GM12875 (cell line): ENCODE results near the gene CDH12.

Experiments
- H3K4me3 ChIP-seq: one replicate; pipeline ENCODE4 v1.5.1; 2011; ENCODE audit warnings: low read depth, low read length, control low read depth
- CTCF ChIP-seq: IDR thresholded peaks from 2 replicates; pipeline ENCODE4 v1.5.1; 2011; ENCODE audit warnings: low read depth, mild to moderate bottlenecking, control low read depth, inconsistent platforms, low read length, moderate library complexity, borderline replicate concordance; ENCODE audit not compliant: insufficient read depth

CDH12 gene

GRCh38 chr5:21791304-21791703 lies 1061.8 kb downstream of the CDH12 start:
- no peak for TF ChIP-seq CTCF
- no peak overlapping the region for H3K4me3 ChIP-seq

- TF ChIP-seq CTCF: no peak
- no peak overlapping the region for H3K4me3 ChIP-seq
These were observed 1068.7 kb downstream of the CDH12 start for GRCh38 chr5:21784487-21784886.

GRCh38 chr5:21783074-21783679 lies 1070.0 kb downstream of the CDH12 start:
- H3K4me3 ChIP-seq: no peak overlapping the region
- TF ChIP-seq CTCF: no peak

- H3K4me3 ChIP-seq: no peak overlapping the region
- no peak for TF ChIP-seq CTCF
These were observed 1076.7 kb downstream of the CDH12 start for GRCh38 chr5:21776466-21776865.

- no peak overlapping the region for H3K4me3 ChIP-seq
- no peak for TF ChIP-seq CTCF
These were observed 1078.3 kb downstream of the CDH12 start for GRCh38 chr5:21774801-21775200.

- TF ChIP-seq CTCF: no peak
These were observed 1078.9 kb downstream of the CDH12 start for GRCh38 chr5:21774281-21774680.

GRCh38 chr5:21773456-21773855 lies 1079.7 kb downstream of the CDH12 start:
- TF ChIP-seq CTCF: no peak
- H3K4me3 ChIP-seq: no peak overlapping the region

More at GRCh38 chr5:21774281-21774680, 1078.9 kb downstream of the CDH12 start:
- no peak overlapping the region for H3K4me3 ChIP-seq
